ENCODE measurements around the gene NEU2.

Gene NEU2

DNA sequence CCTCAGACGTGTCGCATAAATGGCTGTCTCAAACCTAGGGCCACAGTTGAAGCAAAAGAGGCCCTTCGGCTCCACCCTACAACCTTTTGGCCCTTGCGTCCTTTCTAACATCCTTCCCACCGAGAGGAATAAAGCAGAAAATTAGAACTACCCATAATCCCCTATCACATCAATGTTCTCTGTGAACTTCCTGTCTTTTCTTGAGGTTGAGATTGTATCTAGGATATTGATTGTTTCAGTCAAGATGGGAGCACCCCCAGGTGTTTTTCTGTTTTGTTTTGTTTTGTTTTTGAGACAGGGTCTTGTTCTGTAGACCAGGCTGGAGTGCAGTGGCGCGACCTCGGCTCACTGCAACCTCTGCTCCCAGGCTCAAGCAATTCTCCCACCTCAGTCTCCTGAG lies 51.3 kb downstream of the NEU2 start:
- TF ChIP-seq SIN3A (IDR thresholded peaks at IDR 0.05; ENCODE audit: borderline replicate concordance, insufficient read depth, low read length): no peak
- TF ChIP-seq, protein P1, sequence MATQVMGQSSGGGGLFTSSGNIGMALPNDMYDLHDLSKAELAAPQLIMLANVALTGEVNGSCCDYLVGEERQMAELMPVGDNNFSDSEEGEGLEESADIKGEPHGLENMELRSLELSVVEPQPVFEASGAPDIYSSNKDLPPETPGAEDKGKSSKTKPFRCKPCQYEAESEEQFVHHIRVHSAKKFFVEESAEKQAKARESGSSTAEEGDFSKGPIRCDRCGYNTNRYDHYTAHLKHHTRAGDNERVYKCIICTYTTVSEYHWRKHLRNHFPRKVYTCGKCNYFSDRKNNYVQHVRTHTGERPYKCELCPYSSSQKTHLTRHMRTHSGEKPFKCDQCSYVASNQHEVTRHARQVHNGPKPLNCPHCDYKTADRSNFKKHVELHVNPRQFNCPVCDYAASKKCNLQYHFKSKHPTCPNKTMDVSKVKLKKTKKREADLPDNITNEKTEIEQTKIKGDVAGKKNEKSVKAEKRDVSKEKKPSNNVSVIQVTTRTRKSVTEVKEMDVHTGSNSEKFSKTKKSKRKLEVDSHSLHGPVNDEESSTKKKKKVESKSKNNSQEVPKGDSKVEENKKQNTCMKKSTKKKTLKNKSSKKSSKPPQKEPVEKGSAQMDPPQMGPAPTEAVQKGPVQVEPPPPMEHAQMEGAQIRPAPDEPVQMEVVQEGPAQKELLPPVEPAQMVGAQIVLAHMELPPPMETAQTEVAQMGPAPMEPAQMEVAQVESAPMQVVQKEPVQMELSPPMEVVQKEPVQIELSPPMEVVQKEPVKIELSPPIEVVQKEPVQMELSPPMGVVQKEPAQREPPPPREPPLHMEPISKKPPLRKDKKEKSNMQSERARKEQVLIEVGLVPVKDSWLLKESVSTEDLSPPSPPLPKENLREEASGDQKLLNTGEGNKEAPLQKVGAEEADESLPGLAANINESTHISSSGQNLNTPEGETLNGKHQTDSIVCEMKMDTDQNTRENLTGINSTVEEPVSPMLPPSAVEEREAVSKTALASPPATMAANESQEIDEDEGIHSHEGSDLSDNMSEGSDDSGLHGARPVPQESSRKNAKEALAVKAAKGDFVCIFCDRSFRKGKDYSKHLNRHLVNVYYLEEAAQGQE (IDR thresholded peaks at IDR 0.05; ENCODE audit: insufficient read depth in 1 of 2, low read depth in 2 of 2, low read length in 2 of 2): no peak
- no peak for TF ChIP-seq TAF1 (IDR thresholded peaks at IDR 0.05; ENCODE audit: borderline replicate concordance, insufficient read depth, low read length)
- TF ChIP-seq POLR2AphosphoS5 (IDR thresholded peaks at IDR 0.05; ENCODE audit: low read depth, low read length): no peak
- no peak for TF ChIP-seq FOXP2 (optimal IDR thresholded peaks at IDR 0.05; ENCODE audit: borderline replicate concordance, extremely low read depth, extremely low read length, insufficient read depth)

- TF ChIP-seq SIN3A (IDR thresholded peaks at IDR 0.05; ENCODE audit: borderline replicate concordance, insufficient read depth, low read length): no peak
- TF ChIP-seq FOXP2 (optimal IDR thresholded peaks at IDR 0.05; ENCODE audit: borderline replicate concordance, extremely low read depth, extremely low read length, insufficient read depth): no peak
- no peak for TF ChIP-seq POLR2AphosphoS5 (IDR thresholded peaks at IDR 0.05; ENCODE audit: low read depth, low read length)
- TF ChIP-seq TAF1 (IDR thresholded peaks at IDR 0.05; ENCODE audit: borderline replicate concordance, insufficient read depth, low read length): no peak
- TF ChIP-seq, protein P1 (IDR thresholded peaks at IDR 0.05; ENCODE audit: insufficient read depth in 1 of 2, low read depth in 2 of 2, low read length in 2 of 2): 0 out of 4 replicates have a peak, but pooled peaks of 1 of the 2 experiments have one; percentile 54
Observed at GRCh38 chr2:233084488-233084887, 52.0 kb downstream of the NEU2 start.
